HL-60/S4 treated with phorbol 12-myristate 13-acetate at 8.2 ng/mL for 4 days and 3 days (cell line): ENCODE measurements around the gene LRCOL1.

Source experiments
- in situ Hi-C: fragments of 300-500 bp; cut with MboI; formaldehyde crosslinking; loops from 2 replicates; pipeline ENCODE4 v1.15.0; 2022; ENCODE audit warnings: low sequenced_read_pairs

LRCOL1 gene

DNA sequence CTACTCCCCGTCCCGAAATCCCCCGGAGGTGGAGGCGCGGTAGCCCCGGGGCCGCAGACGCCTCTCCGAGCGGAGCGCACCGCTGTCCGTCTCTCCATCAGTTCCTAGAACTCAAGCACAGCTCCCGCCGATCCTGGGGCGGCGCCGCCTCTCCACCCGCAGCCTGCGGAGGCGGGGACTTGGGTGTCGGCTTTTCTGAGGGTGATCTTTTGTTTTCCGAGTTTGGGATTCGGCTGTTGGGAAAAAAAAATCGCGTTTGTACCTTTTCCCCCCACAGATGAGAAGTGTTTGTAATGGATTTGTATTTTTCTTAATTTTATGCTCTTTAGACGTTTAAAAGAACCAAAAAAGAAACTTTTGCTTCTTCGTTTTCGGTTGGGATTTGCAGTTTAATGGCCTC lies 26.6 kb downstream of the LRCOL1 start:
- in situ Hi-C loops, result no loop called here

DNA sequence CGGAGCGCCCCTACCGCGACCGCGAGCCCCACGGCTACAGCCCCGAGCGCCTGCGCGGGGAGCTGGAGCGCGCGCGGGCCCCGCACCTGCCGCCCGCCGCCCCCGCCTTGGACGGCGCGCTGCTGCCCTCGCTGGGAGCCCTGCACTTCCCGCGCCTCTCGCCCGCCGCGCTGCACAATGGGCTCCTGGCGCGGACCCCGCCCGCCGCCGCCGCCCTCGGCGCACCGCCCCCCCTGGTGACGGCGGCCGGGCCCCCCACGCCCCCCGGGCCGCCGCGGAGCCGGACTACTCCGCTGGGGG lies 27.0 kb downstream of the LRCOL1 start:
- in situ Hi-C loops, result no loop called here

DNA sequence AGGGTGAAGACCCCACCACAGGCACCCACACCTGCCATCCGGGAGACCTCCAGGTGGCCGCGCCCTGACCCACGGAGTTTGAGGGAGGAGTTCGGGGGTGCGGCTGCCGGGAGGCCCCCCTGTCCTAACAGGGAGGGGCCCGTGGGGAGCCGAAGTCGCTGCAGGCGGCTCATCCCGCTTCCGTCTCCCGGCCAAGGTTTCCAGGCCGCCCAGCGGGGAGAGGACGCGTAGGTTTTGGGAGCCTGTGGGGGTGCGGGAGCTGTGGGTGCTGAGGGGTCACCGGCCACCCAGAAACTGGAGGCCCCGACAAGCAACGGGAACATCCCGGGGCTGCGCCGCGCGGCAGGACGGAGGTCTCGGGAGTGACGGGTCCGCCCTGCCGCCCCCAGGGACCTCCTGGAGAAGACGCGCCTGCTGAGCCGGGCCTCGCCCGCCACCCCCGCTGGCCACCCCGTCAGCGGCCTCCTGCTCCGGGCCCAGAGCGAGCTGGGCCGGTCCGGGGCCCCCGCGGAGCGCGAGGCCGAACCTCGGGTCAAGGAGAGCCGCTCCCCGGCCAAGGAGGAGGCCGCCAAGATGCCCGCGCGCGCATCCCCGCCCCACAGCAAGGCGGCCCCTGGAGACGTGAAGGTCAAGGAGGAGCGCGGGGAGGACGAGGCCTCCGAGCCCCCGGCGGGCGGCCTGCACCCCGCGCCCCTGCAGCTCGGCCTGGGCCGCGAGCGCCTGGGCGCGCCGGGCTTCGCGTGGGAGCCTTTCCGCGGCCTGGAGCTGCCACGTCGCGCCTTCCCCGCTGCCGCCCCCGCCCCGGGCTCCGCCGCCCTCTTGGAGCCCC lies 27.6 kb downstream of the LRCOL1 start:
- in situ Hi-C loops, result no loop called here

DNA sequence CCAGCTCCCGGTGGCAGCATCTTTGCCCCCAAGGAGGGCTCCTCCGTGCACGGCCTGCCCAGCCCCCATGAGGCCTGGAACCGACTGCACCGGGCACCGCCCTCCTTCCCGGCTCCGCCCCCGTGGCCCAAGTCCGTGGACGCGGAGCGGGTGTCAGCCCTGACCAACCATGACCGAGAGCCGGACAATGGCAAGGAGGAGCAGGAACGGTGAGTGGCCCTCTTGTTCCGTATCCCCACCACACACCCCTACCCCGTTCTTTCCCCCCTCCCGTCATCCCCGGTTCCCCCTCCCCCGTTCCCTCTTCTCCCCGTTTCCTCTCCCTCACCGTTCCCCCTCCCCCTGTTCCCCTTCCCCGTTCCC lies 28.3 kb downstream of the LRCOL1 start:
- in situ Hi-C loops, result no loop called here

DNA sequence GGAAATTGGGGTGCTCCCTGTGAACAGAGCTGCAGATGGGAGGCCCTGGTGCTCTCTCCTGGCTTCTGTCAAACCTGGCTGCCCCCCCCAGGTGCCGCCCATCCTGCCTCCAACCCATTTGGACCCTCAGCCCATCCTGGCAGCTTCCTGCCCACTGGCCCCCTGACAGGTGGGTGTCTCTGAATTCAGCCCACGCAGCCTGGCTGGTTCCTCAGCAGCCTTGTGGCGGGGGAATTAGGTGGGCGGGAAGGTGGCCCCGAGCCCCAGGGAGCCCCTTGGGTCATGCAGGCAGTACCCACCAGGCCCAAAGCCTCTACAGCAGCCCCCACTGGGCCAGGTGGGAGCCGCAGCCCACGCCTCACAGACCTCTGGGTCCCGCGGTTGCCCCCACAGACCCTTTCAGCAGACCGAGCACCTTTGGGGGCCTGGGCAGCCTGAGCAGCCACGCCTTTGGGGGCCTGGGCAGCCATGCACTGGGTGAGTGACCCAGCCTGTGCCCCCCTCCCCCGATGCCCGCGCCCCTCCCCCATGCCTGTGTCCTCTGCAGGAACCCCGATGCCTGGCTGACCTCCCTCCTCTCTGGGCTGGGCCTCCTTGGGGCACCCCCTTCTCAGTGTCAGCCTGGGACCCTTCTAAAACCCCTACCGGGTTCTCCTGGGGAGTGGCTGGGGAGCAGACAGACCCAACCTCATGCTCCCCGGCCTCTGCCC lies 28.9 kb downstream of the LRCOL1 start:
- in situ Hi-C loops, result no loop called here

- in situ Hi-C loops, result no loop called here
Measured at GRCh38 chr12:132580701-132581292, 29.6 kb downstream of the LRCOL1 start.

DNA sequence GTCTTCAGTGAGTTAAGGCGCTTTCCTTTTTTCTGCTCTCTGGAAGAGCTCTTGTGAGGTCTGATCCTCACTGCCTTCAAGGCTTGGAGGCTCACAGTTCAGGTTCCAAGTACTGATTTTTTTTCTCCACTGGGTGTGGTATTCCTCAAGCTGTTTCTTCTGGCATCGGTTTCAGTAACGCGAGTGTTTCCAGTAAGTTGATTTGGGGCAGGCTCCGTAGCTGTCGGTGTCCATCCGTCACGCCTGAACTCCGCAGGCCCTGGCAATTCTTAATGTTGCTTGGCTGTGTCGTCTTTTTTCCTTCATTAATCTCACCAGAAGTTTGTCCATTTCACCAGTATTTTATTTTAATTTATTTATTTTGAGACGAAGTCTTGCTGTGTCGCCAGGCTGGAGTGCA lies 30.6 kb downstream of the LRCOL1 start:
- in situ Hi-C loops, result no loop called here

DNA sequence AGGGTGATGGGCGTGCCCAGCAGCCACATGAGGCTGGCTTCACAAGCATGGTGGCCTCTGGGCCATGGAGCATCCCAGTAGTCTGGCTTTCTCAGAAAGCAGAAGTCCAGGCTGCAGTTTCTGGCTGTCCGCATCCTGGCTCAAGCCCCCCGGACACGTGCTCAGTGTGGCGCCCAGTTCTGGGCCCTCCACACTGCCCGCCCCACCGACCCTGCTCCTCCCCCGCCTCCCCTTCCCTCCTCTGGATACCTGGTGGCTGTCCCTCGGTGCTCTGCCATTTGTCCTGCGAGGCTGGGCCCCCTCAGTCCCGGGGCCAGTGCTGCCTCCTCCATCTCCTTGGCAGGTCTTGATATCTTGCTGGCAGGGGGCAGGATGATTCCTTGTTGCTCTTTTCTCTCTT lies 31.6 kb downstream of the LRCOL1 start:
- in situ Hi-C loops, result no loop called here

- in situ Hi-C loops, result no loop called here
Measured at GRCh38 chr12:132578118-132578517, 32.3 kb downstream of the LRCOL1 start.

GRCh38 chr12:132577191-132577920 lies 33.0 kb downstream of the LRCOL1 start:
- in situ Hi-C loops, result no loop called here

GRCh38 chr12:132576701-132577100 lies 33.7 kb downstream of the LRCOL1 start:
- in situ Hi-C loops, result no loop called here

GRCh38 chr12:132575661-132576060 lies 34.7 kb downstream of the LRCOL1 start:
- in situ Hi-C loops, result no loop called here

DNA sequence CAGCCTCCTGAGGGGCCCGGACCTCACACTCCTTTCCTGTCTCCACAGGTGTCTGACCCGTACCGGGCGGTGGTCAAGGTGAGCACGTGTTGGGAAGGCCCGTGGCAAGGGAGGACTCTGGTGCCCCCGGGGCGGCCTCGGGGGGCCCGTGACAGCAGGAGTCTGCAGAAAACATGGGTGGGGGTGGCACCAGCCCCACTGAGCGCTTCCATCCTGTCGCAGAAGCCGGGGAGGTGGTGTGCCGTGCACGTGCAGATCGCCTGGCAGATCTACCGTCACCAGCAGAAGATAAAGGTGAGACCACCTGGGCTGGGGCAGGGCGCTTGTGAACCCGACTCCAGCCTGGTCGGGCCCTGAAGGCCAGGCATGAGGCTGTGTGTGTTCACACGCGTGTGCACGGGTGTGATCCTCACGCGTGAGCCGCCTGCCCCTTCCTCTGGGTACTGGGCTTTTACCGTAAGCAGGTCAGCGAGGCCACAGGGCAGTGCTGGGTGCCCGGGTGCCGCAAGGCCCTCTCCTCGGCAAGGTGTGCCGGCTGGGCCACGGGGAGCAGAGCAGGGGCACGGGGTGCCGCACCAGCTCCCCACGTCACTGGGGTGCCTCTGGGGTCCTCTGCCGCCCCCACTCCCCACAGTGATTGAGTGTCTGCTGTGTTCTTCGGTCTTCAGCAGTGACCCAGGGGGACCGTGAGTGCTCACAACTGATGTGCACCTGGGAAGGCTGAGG lies 35.9 kb downstream of the LRCOL1 start:
- in situ Hi-C loops, result no loop called here

DNA sequence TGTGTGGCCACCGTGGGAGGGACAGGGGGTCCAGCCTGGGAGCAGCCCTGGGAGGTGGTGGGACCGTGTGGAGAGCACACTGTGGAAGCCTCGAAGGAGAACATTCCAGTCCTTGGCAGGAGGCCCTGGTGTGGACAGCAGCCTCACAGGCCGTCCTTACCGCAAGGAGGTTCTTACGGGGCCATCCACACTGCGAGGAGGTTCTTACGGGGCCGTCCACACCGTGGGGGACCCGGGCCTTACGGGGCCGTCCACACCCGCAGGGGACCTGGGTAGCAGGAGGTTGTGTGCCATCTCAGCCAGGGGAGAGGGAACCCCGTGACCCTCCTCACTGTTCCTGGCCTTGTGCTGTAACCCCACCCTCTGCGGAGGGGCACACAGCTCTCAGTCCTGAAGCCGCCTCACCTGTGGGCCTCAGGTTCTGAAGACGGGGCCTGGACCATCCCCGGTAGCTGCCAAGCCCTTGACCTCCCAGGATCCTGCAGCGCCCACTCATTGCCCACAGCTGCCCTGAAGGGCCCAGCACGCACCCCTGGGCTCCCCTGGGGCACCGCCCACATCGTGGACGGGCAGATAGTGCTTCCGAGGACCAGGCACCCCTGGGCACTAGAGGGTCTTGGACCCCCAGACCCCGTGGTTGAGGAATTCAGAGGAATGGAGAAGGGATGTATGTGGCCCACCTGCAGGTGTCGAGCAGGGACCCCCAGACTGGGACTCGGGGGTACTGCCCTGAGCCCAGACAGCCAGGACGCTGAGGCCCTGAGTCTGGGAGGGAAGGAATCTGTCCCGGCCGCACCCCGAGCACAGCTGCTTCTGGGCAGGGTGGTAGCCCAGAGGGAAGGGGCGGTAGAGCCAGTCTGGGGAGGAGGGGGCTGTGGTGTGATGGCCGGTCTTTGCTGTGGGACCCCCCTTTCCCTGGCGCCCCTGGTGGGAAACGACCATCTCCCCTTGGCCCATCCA lies 37.3 kb downstream of the LRCOL1 start:
- in situ Hi-C loops, result no loop called here

DNA sequence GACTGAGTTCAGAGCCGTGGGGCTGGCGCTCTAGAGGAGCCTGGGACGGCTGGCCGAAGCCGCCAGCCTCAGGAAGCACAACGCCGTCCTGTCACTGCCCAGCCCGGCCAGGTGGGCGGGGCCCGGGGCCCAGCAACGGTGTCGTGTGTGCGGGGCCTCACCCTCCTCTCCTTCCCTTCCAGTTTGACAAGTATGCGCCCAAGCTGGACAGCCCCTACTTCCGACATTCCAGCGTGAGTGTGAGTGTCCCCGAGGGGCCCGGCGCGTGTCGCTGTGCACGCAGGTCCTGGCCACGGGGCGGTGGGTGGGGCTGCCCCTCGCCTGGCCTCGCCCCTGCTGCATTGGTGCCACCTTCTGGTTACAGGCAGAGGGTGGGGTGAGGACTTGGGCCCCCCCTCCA lies 38.3 kb downstream of the LRCOL1 start:
- in situ Hi-C loops, result no loop called here

GRCh38 chr12:132571598-132571997 lies 38.8 kb downstream of the LRCOL1 start:
- in situ Hi-C loops, result no loop called here

GRCh38 chr12:132571051-132571450 lies 39.3 kb downstream of the LRCOL1 start:
- in situ Hi-C loops, result no loop called here

GRCh38 chr12:132570635-132571034 lies 39.7 kb downstream of the LRCOL1 start:
- in situ Hi-C loops, result no loop called here

DNA sequence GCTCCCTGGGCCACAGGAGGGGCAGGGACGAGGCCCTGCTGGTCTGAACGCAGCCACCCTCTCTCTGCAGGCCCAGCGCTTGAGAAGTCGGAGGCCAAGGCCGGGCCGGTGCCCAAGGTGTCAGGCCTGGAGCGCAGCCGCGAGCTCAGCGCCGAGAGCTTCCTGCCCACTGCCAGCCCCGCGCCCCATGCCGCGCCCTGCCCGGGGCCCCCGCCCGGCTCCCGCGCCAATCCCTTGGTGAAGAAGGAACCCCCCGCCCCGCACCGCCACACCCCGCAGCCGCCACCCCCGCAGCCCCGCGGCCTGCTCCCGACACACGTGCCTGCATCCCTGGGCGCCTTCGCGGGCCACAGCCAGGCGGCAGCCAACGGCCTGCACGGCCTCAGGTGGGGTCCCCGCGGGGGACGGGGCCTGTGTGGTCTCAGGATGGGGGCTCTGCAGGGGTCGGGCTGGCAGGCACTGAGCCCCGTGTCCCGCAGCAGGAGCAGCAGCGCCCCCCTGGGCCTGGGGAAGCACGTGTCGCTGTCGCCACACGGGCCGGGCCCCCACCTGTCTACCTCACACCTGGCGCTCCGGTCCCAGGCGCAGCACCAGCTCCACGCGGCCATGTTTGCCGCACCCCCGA lies 40.4 kb downstream of the LRCOL1 start:
- in situ Hi-C loops, result no loop called here
